ENCODE measurements around the gene VEGFB.
"Not testable (repeated sequence)": the region's sequence is repeated elsewhere in the genome, so short reads cannot be mapped to it uniquely, and the experiment has no call there.

Gene VEGFB

GRCh38 chr11:64245797-64246620 is 11.6 kb downstream of the VEGFB start:
- peak in 1 of 2 donors; percentile 52 for DNase-seq (ENCODE audit: extremely low read depth in 1 of 2, low read depth in 1 of 2)

- DNase-seq (ENCODE audit: extremely low read depth in 1 of 2, low read depth in 1 of 2), result not testable (repeated sequence)
These were observed 12.2 kb downstream of the VEGFB start for GRCh38 chr11:64246621-64246870.

GRCh38 chr11:64246871-64247728 is 12.7 kb downstream of the VEGFB start, which contains the start of gene PPP1R14B:
Gene PPP1R14B (minus strand): TSS chr11:64246943. CDS start chr11:64246673, 270 bp downstream.
- peak in 1 of 2 donors; percentile 72 for DNase-seq (ENCODE audit: extremely low read depth in 1 of 2, low read depth in 1 of 2)

- DNase-seq (ENCODE audit: extremely low read depth in 1 of 2, low read depth in 1 of 2), result no peak
These were observed 13.5 kb downstream of the VEGFB start for GRCh38 chr11:64247729-64248531.

- no peak for DNase-seq (ENCODE audit: extremely low read depth in 1 of 2, low read depth in 1 of 2)
These were observed 14.2 kb downstream of the VEGFB start for GRCh38 chr11:64248578-64248977.

- DNase-seq (ENCODE audit: extremely low read depth in 1 of 2, low read depth in 1 of 2), result no peak
These were observed 14.7 kb downstream of the VEGFB start for GRCh38 chr11:64249038-64249437.

- no peak for DNase-seq (ENCODE audit: extremely low read depth in 1 of 2, low read depth in 1 of 2)
These were observed 15.4 kb downstream of the VEGFB start for GRCh38 chr11:64249563-64250414.

- DNase-seq (ENCODE audit: extremely low read depth in 1 of 2, low read depth in 1 of 2), result no peak
These were observed 16.1 kb downstream of the VEGFB start for GRCh38 chr11:64250415-64251015.

GRCh38 chr11:64251016-64251752 is 16.8 kb downstream of the VEGFB start, which contains the start of gene PLCB3:
Gene PLCB3 (plus strand): TSS chr11:64251530. CDS start chr11:64251650, 120 bp downstream.
- DNase-seq (ENCODE audit: extremely low read depth in 1 of 2, low read depth in 1 of 2), result peak in 1 of 2 donors; percentile 56

- DNase-seq (ENCODE audit: extremely low read depth in 1 of 2, low read depth in 1 of 2), result no peak
These were observed 17.3 kb downstream of the VEGFB start for GRCh38 chr11:64251753-64252002.

GRCh38 chr11:64252003-64252872 is 17.9 kb downstream of the VEGFB start:
- DNase-seq (ENCODE audit: extremely low read depth in 1 of 2, low read depth in 1 of 2), result no peak

- DNase-seq (ENCODE audit: extremely low read depth in 1 of 2, low read depth in 1 of 2), result no peak
These were observed 18.7 kb downstream of the VEGFB start for GRCh38 chr11:64253043-64253442.

GRCh38 chr11:64253481-64253880 is 19.1 kb downstream of the VEGFB start:
- DNase-seq (ENCODE audit: extremely low read depth in 1 of 2, low read depth in 1 of 2), result no peak

GRCh38 chr11:64254326-64254725 is 19.9 kb downstream of the VEGFB start:
- DNase-seq (ENCODE audit: extremely low read depth in 1 of 2, low read depth in 1 of 2), result no peak

- no peak for DNase-seq (ENCODE audit: extremely low read depth in 1 of 2, low read depth in 1 of 2)
These were observed 21.0 kb downstream of the VEGFB start for GRCh38 chr11:64255135-64256128.

GRCh38 chr11:64256300-64256699 is 21.9 kb downstream of the VEGFB start:
- no peak for DNase-seq (ENCODE audit: extremely low read depth in 1 of 2, low read depth in 1 of 2)

- DNase-seq (ENCODE audit: extremely low read depth in 1 of 2, low read depth in 1 of 2), result no peak
These were observed 24.0 kb downstream of the VEGFB start for GRCh38 chr11:64258356-64258755.
